GM13976 (cell line): ENCODE results near the gene PACRG.

Source experiments
- DNase-seq: peaks from one replicate; pipeline ENCODE4 v3.0.0; 2012; ENCODE audit warnings: low spot score
- in situ Hi-C: fragments of 300-500 bp; cut with MboI; formaldehyde crosslinking; loops from one replicate; pipeline ENCODE4 v1.12.0; 2022; ENCODE audit warnings: low sequenced_read_pairs, mixed read lengths, inconsistent platforms; ENCODE audit not compliant: unreplicated experiment
- TF ChIP-seq, protein P1 (sequence below): IDR thresholded peaks from 2 replicates; pipeline ENCODE4 v1.5.1; 2012; ENCODE audit warnings: borderline replicate concordance, mild to moderate bottlenecking; ENCODE audit not compliant: insufficient read depth; ENCODE audit errors: extremely low read depth, missing control alignments, control extremely low read depth

Gene PACRG

DNA sequence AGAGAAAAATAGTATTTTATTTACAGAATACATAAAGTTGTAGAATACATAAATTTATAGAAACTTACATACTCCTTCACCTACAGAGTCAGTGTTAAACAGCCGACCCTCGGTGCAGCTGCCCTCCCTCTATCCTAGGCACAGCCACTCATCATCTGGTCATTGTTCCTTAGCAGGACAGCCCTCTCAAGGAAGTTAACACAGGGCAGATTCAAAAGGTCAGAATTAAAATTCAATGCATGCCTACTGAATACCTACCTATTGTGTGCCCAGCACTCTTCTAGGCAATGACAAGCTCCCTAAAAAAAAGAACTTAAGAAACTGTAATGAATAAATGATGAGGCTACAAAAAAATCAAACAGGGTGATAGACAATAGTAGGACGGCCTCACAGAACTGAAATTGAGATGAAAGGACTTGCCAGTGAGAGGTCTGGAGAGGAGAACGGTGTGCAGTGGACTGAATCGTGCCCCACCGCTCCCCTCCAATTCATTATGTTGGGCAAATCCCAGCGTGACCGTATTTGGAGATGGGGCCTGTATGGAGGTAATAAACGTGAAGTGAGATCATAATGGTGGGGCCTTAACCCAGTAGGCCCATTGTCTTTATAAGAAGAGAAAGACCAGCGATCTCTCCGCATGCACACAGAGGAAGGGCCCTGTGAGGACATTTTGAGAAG, 326.0 kb downstream of the PACRG start:
- TF ChIP-seq, protein P1, sequence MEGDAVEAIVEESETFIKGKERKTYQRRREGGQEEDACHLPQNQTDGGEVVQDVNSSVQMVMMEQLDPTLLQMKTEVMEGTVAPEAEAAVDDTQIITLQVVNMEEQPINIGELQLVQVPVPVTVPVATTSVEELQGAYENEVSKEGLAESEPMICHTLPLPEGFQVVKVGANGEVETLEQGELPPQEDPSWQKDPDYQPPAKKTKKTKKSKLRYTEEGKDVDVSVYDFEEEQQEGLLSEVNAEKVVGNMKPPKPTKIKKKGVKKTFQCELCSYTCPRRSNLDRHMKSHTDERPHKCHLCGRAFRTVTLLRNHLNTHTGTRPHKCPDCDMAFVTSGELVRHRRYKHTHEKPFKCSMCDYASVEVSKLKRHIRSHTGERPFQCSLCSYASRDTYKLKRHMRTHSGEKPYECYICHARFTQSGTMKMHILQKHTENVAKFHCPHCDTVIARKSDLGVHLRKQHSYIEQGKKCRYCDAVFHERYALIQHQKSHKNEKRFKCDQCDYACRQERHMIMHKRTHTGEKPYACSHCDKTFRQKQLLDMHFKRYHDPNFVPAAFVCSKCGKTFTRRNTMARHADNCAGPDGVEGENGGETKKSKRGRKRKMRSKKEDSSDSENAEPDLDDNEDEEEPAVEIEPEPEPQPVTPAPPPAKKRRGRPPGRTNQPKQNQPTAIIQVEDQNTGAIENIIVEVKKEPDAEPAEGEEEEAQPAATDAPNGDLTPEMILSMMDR = no peak
- DNase-seq = no peak
- in situ Hi-C loops = no loop called here

DNA sequence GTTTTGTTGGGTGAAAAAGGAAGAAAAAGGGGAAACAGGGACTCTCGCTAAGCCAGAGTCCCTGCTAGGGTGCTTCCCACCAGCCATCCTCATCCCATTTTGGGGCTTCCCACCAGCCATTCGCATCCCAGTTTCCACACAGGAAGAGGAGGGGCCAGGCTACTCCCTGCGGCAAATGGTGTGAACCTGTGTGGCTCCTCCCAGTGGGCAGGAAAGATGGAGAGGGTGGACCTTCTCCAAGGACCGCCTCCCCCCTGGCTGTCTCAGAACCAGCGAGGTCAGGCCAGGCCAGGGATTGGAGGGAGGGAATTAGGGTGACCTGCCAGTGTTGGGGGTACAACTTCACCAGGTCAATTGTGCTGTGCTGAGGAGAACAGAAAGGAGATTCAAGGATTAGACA, 326.9 kb downstream of the PACRG start:
- TF ChIP-seq, protein P1 = no peak
- no peak for DNase-seq
- in situ Hi-C loops = no loop called here

DNA sequence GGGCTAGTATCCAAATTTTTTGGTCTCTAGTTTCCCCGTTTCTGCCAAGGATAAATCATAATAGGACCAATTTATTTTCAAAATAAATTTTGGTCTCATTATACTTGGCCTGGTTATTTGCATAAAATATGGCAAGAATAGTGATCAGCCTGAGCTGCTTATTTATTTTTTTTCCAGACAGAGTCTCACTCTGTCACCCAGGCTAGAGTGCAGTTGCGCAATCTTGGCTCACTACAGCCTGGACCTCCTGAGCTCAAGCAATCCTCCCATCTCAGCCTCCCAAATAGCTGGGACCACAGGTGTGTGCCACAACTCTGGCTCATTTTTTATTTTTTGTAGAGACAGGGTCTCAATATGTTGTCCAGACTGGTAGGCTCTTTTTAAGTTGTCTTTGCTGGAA, 329.5 kb downstream of the PACRG start:
- DNase-seq = no peak
- in situ Hi-C loops = no loop called here
- TF ChIP-seq, protein P1 = no peak

DNA sequence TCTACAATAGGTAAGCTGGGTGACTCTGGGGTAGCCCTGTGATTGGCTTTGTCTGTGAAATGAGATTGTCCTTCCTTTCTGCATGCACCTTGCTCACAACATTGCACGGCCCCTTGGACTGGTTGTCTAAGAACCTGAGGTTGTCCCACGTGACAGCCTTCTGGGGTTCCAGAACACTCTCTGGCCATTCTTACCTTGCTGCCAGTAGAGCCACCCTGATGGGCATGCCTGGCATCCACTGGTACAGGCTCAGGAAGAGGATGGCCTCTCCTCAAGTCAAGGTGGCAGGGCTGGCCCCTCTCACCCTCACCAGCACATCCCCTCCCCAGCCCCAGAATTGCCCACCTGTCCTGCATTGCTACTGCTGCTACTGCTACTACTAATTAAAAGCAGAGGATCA, 335.0 kb downstream of the PACRG start:
- no peak for DNase-seq
- TF ChIP-seq, protein P1 = no peak
- in situ Hi-C loops = no loop called here

DNA sequence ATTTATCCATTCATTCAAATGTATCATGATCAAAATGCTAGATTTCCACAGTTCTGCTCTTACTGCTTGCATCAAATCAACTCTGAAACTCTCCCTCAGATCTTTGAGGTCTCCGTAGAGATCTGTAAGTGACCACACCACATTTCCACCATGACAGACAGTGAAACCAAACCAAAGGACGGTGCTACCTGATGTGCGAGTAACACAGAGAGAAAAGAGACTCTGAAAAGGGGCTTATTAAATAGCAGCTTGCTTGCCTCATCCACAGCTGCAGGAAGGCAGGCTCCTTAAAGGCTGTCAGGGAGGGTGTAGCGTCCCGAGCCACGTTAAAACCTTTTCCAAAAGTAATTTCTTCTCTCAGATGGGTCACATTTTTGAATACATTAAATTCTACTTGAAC, 335.8 kb downstream of the PACRG start:
- TF ChIP-seq, protein P1 = no peak
- no peak for DNase-seq
- in situ Hi-C loops = no loop called here

DNA sequence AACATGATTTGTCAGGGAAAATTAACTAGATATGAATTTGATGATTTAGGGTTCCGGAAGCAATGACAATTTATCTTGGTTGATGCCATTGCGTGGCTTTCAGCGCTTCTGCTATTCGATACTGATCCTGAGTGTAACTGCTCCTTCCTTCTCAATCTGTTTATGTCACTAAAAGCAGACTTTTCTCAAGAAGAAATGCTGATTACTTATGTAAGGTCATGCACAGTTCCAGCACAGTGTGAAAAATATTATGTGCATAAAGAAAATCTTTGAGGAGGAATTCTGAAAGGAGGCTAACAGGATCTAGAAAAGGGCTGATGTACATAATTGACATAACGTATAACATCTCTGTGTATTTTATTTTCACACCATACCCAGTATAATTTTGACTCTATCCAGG, 336.6 kb downstream of the PACRG start:
- DNase-seq = no peak
- TF ChIP-seq, protein P1 = no peak
- in situ Hi-C loops = no loop called here

DNA sequence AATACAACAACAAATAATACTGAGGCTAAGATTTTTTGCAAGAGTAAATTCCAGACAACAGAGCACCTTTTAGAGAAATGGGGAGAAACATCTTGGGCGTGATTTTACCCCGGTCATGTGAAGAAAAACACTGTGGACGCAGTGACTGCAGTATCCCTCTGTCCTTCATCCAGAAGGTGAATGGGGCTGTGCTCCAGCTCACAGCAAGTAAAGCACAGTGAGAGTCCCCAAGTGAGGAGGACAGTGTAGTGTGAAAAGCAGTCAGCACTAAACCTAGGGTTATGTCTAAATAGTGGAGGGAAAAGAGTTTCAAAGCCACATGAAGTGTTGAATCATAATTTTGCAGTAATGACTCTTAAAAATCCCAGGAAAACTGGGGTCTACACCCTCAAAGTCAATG, 338.4 kb downstream of the PACRG start:
- TF ChIP-seq, protein P1 = no peak
- DNase-seq = no peak
- in situ Hi-C loops = no loop called here
